Measurements from ENCODE around the gene SRRM2. TPM values are rescaled to one million over a fixed set of nuclear protein-coding genes. Genes with fewer than 3 reads are reported as not detected.

Gene SRRM2
- total and polyA plus RNA-seq, 2 experiments from 2014 or later, result 42.6 to 202 TPM

DNA sequence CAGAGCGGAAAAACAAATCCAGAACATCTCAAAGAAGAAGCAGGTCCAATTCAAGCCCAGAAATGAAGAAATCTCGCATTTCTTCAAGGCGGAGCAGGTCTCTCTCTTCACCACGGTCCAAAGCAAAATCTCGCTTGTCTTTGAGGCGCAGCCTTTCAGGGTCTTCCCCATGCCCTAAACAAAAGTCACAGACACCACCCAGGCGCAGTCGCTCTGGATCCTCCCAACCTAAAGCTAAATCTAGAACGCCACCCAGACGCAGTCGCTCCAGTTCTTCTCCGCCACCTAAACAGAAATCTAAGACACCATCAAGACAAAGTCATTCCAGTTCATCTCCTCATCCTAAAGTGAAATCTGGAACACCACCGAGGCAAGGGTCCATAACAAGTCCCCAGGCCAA is 10.3 kb downstream of the SRRM2 start:
- 0 out of 2 replicates have a peak, but pooled peaks cover 4% of the 10 kb centered on the region for H3K4me1 ChIP-seq (ENCODE audit: insufficient read depth)

DNA sequence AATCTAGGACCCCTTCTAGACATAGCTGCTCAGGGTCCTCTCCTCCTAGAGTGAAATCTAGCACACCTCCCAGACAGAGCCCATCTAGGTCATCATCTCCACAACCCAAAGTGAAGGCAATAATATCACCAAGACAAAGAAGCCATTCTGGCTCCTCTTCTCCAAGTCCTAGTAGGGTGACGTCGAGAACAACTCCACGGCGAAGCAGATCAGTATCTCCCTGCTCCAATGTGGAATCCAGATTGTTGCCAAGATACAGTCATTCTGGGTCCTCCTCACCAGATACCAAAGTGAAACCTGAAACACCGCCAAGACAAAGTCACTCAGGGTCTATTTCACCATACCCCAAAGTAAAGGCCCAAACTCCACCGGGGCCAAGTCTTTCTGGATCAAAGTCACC is 10.7 kb downstream of the SRRM2 start:
- DNase-seq, result no peak
- no peak overlapping the region for H2AFZ ChIP-seq
- H3K36me3 ChIP-seq (ENCODE audit: low read depth), result peaks cover 93% of the 10 kb centered on the region
- no peaks in the 10 kb centered on the region for H3K9me2 ChIP-seq (ENCODE audit: insufficient read depth)
- no peak overlapping the region for H3K4me2 ChIP-seq (ENCODE audit: unreplicated experiment)
- H3F3A ChIP-seq (ENCODE audit: insufficient read depth), result peaks cover 45% of the 10 kb centered on the region
- 96 to 97% methylated on average over 6 of the region's 6 CpGs for WGBS, 2 experiments (ENCODE audit: low coverage in 1 of 2, low lambda C conversion rate in 2 of 2, missing lambda C conversion rate in 2 of 2)
- H3K4me3 ChIP-seq, result no peak overlapping the region
- no peaks in the 10 kb centered on the region for H3K9me3 ChIP-seq (ENCODE audit: low read depth)
- no peaks in the 10 kb centered on the region for H3K27me3 ChIP-seq (replicated peaks; ENCODE audit: insufficient read depth)
- H3K4me1 ChIP-seq (ENCODE audit: insufficient read depth), result 0 out of 2 replicates have a peak, but pooled peaks cover 4% of the 10 kb centered on the region
- H3K9ac ChIP-seq, result no peak overlapping the region
- no peak overlapping the region for H3K27ac ChIP-seq
- peaks cover 17% of the 10 kb centered on the region; the same call in 1 of the 2 replicates for H4K20me1 ChIP-seq (ENCODE audit: insufficient read depth)
- TF ChIP-seq EZH2phosphoT487 (IDR thresholded peaks at IDR 0.05; ENCODE audit: insufficient read depth, low read depth) (no peak), EZH2 (IDR thresholded peaks at IDR 0.05; ENCODE audit: insufficient read depth, poor library complexity, severe bottlenecking) (no peak)
- in situ Hi-C loops (cut with MboI), result no loop called here
- peaks cover 100% of the 10 kb centered on the region for H3K79me2 ChIP-seq (ENCODE audit: insufficient read depth)

More for the DNA sequence above, 10.3 kb downstream of the SRRM2 start:
- no peak overlapping the region for H2AFZ ChIP-seq
- 98% methylated on average over 13 of the region's 13 CpGs for WGBS, 2 experiments (ENCODE audit: low coverage in 1 of 2, low lambda C conversion rate in 2 of 2, missing lambda C conversion rate in 2 of 2)
- H3F3A ChIP-seq (ENCODE audit: insufficient read depth), result peaks cover 50% of the 10 kb centered on the region
- DNase-seq, result no peak
- no peak overlapping the region for H3K4me2 ChIP-seq (ENCODE audit: unreplicated experiment)
- no peak overlapping the region for H3K4me3 ChIP-seq
- H3K9me3 ChIP-seq (ENCODE audit: low read depth), result no peaks in the 10 kb centered on the region
- H3K27ac ChIP-seq, result no peak overlapping the region
- H4K20me1 ChIP-seq (ENCODE audit: insufficient read depth), result peaks cover 17% of the 10 kb centered on the region; the same call in 1 of the 2 replicates
- no peak overlapping the region for H3K9ac ChIP-seq
- H3K9me2 ChIP-seq (ENCODE audit: insufficient read depth), result no peaks in the 10 kb centered on the region
- no peaks in the 10 kb centered on the region for H3K27me3 ChIP-seq (replicated peaks; ENCODE audit: insufficient read depth)
- H3K79me2 ChIP-seq (ENCODE audit: insufficient read depth), result peaks cover 100% of the 10 kb centered on the region
- TF ChIP-seq EZH2 (IDR thresholded peaks at IDR 0.05; ENCODE audit: insufficient read depth, poor library complexity, severe bottlenecking), result no peak
- TF ChIP-seq EZH2phosphoT487 (IDR thresholded peaks at IDR 0.05; ENCODE audit: insufficient read depth, low read depth), result no peak
- in situ Hi-C loops (cut with MboI), result no loop called here
- H3K36me3 ChIP-seq (ENCODE audit: low read depth), result peaks cover 94% of the 10 kb centered on the region

DNA sequence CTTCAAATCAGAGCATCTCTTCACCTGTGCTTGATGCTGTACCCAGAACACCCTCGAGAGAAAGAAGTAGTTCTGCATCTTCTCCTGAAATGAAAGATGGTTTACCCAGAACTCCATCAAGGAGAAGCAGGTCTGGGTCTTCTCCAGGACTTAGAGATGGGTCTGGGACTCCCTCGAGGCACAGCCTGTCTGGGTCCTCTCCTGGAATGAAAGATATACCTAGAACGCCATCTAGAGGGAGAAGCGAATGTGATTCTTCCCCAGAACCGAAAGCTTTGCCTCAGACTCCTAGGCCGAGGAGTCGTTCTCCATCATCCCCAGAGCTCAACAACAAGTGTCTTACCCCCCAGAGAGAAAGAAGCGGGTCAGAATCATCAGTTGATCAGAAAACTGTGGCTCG is 12.3 kb downstream of the SRRM2 start:
- Histone ChIP-seq H3K4me2 (ENCODE audit: unreplicated experiment) (no peak overlapping the region), H3K9me3 (ENCODE audit: low read depth) (no peaks in the 10 kb centered on the region), H3K27me3 (replicated peaks; ENCODE audit: insufficient read depth) (no peaks in the 10 kb centered on the region), H3K9me2 (ENCODE audit: insufficient read depth) (no peaks in the 10 kb centered on the region), H3F3A (ENCODE audit: insufficient read depth) (peaks cover 40% of the 10 kb centered on the region), H3K4me3 (no peak overlapping the region), H4K20me1 (ENCODE audit: insufficient read depth) (peaks cover 10% of the 10 kb centered on the region; the same call in 1 of the 2 replicates), H3K4me1 (ENCODE audit: insufficient read depth) (0 out of 2 replicates have a peak, but pooled peaks cover 4% of the 10 kb centered on the region), H3K9ac (no peak overlapping the region), H3K27ac (no peak overlapping the region), H3K79me2 (ENCODE audit: insufficient read depth) (peaks cover 100% of the 10 kb centered on the region), H2AFZ (no peak overlapping the region), H3K36me3 (ENCODE audit: low read depth) (peaks cover 89% of the 10 kb centered on the region)
- in situ Hi-C loops (cut with MboI), result no loop called here
- TF ChIP-seq EZH2 (IDR thresholded peaks at IDR 0.05; ENCODE audit: insufficient read depth, poor library complexity, severe bottlenecking) (no peak), EZH2phosphoT487 (IDR thresholded peaks at IDR 0.05; ENCODE audit: insufficient read depth, low read depth) (no peak)
- DNase-seq, result no peak
- 98 to 99% methylated on average over 9 of the region's 9 CpGs for WGBS, 2 experiments (ENCODE audit: low coverage in 1 of 2, low lambda C conversion rate in 2 of 2, missing lambda C conversion rate in 2 of 2)

DNA sequence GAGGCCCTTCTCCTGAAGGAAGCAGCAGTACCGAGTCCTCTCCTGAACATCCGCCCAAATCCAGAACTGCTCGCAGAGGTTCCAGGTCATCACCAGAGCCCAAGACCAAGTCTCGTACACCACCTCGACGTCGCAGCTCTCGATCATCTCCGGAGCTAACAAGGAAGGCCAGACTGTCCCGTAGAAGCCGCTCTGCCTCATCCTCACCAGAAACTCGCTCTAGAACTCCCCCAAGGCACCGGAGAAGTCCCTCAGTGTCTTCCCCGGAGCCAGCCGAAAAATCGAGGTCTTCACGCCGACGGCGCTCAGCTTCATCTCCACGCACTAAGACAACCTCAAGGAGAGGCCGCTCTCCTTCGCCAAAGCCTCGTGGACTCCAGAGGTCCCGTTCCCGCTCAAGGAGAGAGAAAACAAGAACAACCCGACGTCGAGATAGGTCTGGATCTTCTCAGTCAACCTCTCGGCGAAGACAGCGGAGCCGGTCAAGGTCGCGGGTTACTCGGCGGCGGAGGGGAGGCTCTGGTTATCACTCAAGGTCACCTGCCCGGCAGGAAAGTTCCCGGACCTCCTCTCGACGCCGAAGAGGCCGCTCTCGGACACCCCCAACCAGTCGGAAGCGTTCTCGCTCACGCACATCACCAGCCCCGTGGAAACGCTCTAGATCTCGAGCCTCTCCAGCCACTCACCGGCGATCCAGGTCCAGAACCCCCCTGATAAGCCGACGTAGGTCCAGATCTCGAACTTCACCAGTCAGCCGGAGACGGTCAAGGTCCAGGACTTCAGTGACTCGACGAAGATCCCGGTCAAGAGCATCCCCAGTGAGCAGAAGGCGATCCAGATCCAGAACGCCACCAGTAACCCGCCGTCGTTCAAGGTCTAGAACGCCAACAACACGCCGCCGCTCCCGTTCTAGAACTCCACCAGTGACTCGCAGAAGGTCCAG is 13.3 kb downstream of the SRRM2 start:
- WGBS, 2 experiments (ENCODE audit: low coverage in 1 of 2, low lambda C conversion rate in 2 of 2, missing lambda C conversion rate in 2 of 2), result 97 to 98% methylated on average over 73 of the region's 73 CpGs
- peaks cover 89% of the 10 kb centered on the region for H3K36me3 ChIP-seq (ENCODE audit: low read depth)
- in situ Hi-C loops (cut with MboI), result no loop called here
- no peaks in the 10 kb centered on the region for H3K9me3 ChIP-seq (ENCODE audit: low read depth)
- peaks cover 30% of the 10 kb centered on the region for H3F3A ChIP-seq (ENCODE audit: insufficient read depth)
- 0 out of 2 replicates have a peak, but pooled peaks cover under 1% of the 10 kb centered on the region for H3K4me1 ChIP-seq (ENCODE audit: insufficient read depth)
- H4K20me1 ChIP-seq (ENCODE audit: insufficient read depth), result peaks cover 8% of the 10 kb centered on the region; the same call in 1 of the 2 replicates
- H3K27me3 ChIP-seq (replicated peaks; ENCODE audit: insufficient read depth), result no peaks in the 10 kb centered on the region
- peaks cover 100% of the 10 kb centered on the region for H3K79me2 ChIP-seq (ENCODE audit: insufficient read depth)
- H2AFZ ChIP-seq, result no peak overlapping the region
- H3K4me3 ChIP-seq, result no peak overlapping the region
- H3K9me2 ChIP-seq (ENCODE audit: insufficient read depth), result no peaks in the 10 kb centered on the region
- DNase-seq, result no peak
- no peak overlapping the region for H3K4me2 ChIP-seq (ENCODE audit: unreplicated experiment)
- H3K9ac ChIP-seq, result no peak overlapping the region
- TF ChIP-seq EZH2 (IDR thresholded peaks at IDR 0.05; ENCODE audit: insufficient read depth, poor library complexity, severe bottlenecking) (no peak), EZH2phosphoT487 (IDR thresholded peaks at IDR 0.05; ENCODE audit: insufficient read depth, low read depth) (no peak)
- no peak overlapping the region for H3K27ac ChIP-seq

Data from GM23248 (cell line).